B cell (primary cell): ENCODE results near the gene UNC13A. TPM values are rescaled to one million over a fixed set of nuclear protein-coding genes. Genes with fewer than 3 reads are reported as not detected.
A peak's percentile ranks its signal among the peaks of the same experiment; 100 is the strongest.

Experiments
- ATAC-seq: fragments of 200-7000 bp; cut with Tn5 transposase; one replicate; pipeline ENCODE4 v1.10.0; 2021; ENCODE audit warnings: low read depth, mild to moderate bottlenecking, moderate number of reproducible peaks, moderate library complexity
- CTCF ChIA-PET: fragments of 350-600 bp; sonication (Branson Sonifier 250); formaldehyde crosslinking; loops from one replicate; lab custom pipeline; 2021; ENCODE audit warnings: antibody characterized with exemption, inconsistent platforms; lab: Charles Lee
- POLR2A ChIA-PET: fragments of 350-600 bp; sonication (Branson Sonifier 250); formaldehyde crosslinking; loops from one replicate; lab custom pipeline; 2021; ENCODE audit warnings: antibody characterized with exemption; lab: Charles Lee
- DNase-seq: peaks from one replicate; pipeline ENCODE4 v3.0.0; 2013
- H2AFZ ChIP-seq: 2 replicates; pipeline ENCODE4 v1.6.1; 2012; ENCODE audit warnings: mild to moderate bottlenecking, low read depth, low read length; ENCODE audit not compliant: insufficient read depth, poor library complexity, severe bottlenecking
- H3K27ac ChIP-seq, 2 donors: 1 replicate in 1 of 2; 2 replicates in 1 of 2; pipeline ENCODE4 v1.5.1; 2012 to 2013; ENCODE audit warnings: low read length in 2 of 2, mild to moderate bottlenecking in 2 of 2, moderate library complexity in 1 of 2
- H3K27me3 ChIP-seq, 4 experiments: fragments of 200-600 bp in 1 of 4; sonication (generic) in 1 of 4; replicated peaks in 1 of 4; 1 replicate in 2 of 4; 2 replicates in 2 of 4; pipeline versions ENCODE4 v1.6.1 to v1.7.0; 2013 to 2016; ENCODE audit warnings: low read length in 3 of 4, mild to moderate bottlenecking in 2 of 4, mixed read lengths in 1 of 4, moderate library complexity in 1 of 4; ENCODE audit not compliant: insufficient read depth in 4 of 4, control insufficient read depth in 3 of 4; ENCODE audit errors: control extremely low read depth in 1 of 4
- H3K36me3 ChIP-seq, 2 experiments: replicated peaks in 1 of 2; 1 replicate in 1 of 2; 2 replicates in 1 of 2; pipeline versions ENCODE4 v1.6.1 to v1.7.1; 2013; ENCODE audit warnings: low read length in 1 of 2; ENCODE audit not compliant: insufficient read depth in 2 of 2, control insufficient read depth in 1 of 2; ENCODE audit errors: control extremely low read depth in 1 of 2, extremely low read depth in 1 of 2
- H3K4me1 ChIP-seq, 2 donors: fragments of 200-600 bp in 1 of 2; sonication (generic) in 1 of 2; 1 replicate in 1 of 2; 2 replicates in 1 of 2; pipeline versions ENCODE4 v1.5.1 to v1.6.1; 2013 to 2017; ENCODE audit warnings: low read length in 2 of 2; ENCODE audit not compliant: control insufficient read depth in 2 of 2, insufficient read depth in 2 of 2
- H3K4me2 ChIP-seq: replicated peaks from 2 replicates; pipeline ENCODE3; 2012; ENCODE audit warnings: mild to moderate bottlenecking, low read depth, low read length; ENCODE audit not compliant: poor library complexity, severe bottlenecking
- H3K4me3 ChIP-seq, 5 experiments: fragments of 200-600 bp in 1 of 5; sonication (generic) in 1 of 5; 1 replicate in 3 of 5; 2 replicates in 2 of 5; pipeline versions ENCODE4 v1.5.1 to v1.7.0; 2011 to 2016; ENCODE audit warnings: low read length in 4 of 5, mild to moderate bottlenecking in 4 of 5, low read depth in 2 of 5, control low read depth in 1 of 5, moderate library complexity in 1 of 5; ENCODE audit not compliant: insufficient read depth in 1 of 5; ENCODE audit errors: control extremely low read depth in 1 of 5, extremely low read depth in 1 of 5
- H3K79me2 ChIP-seq: fragments of 200-600 bp; sonication (generic); one replicate; pipeline ENCODE4 v1.6.0; 2016; ENCODE audit warnings: low read length; ENCODE audit not compliant: control insufficient read depth, insufficient read depth
- H3K9ac ChIP-seq: fragments of 200-600 bp; sonication (generic); 2 replicates; pipeline ENCODE4 v1.6.1; 2017; ENCODE audit warnings: mild to moderate bottlenecking, low read length, moderate library complexity
- H3K9me3 ChIP-seq, 3 donors: one replicate each; pipeline versions ENCODE4 v1.6.1 to v1.7.1; 2013; ENCODE audit warnings: low read length in 2 of 3; ENCODE audit not compliant: control insufficient read depth in 2 of 3, insufficient read depth in 1 of 3; ENCODE audit errors: control extremely low read depth in 1 of 3
- H4K20me1 ChIP-seq: 2 replicates; pipeline ENCODE4 v1.6.0; 2012; ENCODE audit warnings: mild to moderate bottlenecking, low read length; ENCODE audit not compliant: insufficient read depth, control insufficient read depth, poor library complexity, severe bottlenecking
- H3K27ac Mint-ChIP-seq: one replicate; pipeline ENCODE4 v1.8.0; 2021; ENCODE audit warnings: mixed read lengths
- H3K27me3 Mint-ChIP-seq: one replicate; pipeline ENCODE4 v1.8.0; 2021; ENCODE audit warnings: mixed read lengths
- H3K4me1 Mint-ChIP-seq: one replicate; pipeline ENCODE4 v1.8.0; 2021; ENCODE audit warnings: mixed read lengths
- H3K4me3 Mint-ChIP-seq: one replicate; pipeline ENCODE4 v1.8.0; 2021; ENCODE audit warnings: mixed read lengths
- H3K9me3 Mint-ChIP-seq: one replicate; pipeline ENCODE4 v1.8.0; 2022; ENCODE audit warnings: mixed read lengths; ENCODE audit not compliant: insufficient read depth
- CTCF ChIP-seq: fragments of 200-600 bp; IDR thresholded peaks from one replicate; pipeline ENCODE4 v1.8.0; 2022; ENCODE audit warnings: antibody characterized with exemption, mild to moderate bottlenecking
- EZH2 ChIP-seq: IDR thresholded peaks from 2 replicates; pipeline ENCODE4 v1.6.1; 2012; ENCODE audit warnings: borderline replicate concordance, low read depth, mild to moderate bottlenecking, moderate library complexity, low read length; ENCODE audit not compliant: insufficient read depth, poor library complexity, severe bottlenecking
- WGBS: methylation state at CpG from one replicate; pipeline ENCODE4 v1.1.5; 2013; ENCODE audit warnings: missing lambda C conversion rate; ENCODE audit not compliant: insufficient coverage; 5-methylcytosine and 5-hydroxymethylcytosine counted together
- intact Hi-C: fragments of 100-400 bp; cut with micrococcal nuclease; formaldehyde crosslinking; loops from one replicate; pipeline ENCODE4 v1.10.0; 2022
- polyA plus RNA-seq: library from polyadenylated mRNA; depleted of rRNA; stranded (reverse); fragments of >200 nt; gene quantifications from 2 replicates; pipeline ENCODE4 v1.2.3, GENCODE V29; 2012
- total RNA-seq, 2 donors: library from RNA; stranded (reverse); fragments of 120-200 nt in 1 of 2; gene quantifications; 1 replicate in 1 of 2; 2 replicates in 1 of 2; pipeline versions ENCODE4 v1.2.3 to v1.2.4, GENCODE V29; 2013 to 2022

Gene UNC13A
- total and polyA plus RNA-seq, 2 donors (not counting 1 experiment from before 2014, with no cell fraction given), result 0.10 TPM; not detected in 1

- no peaks in the 10 kb centered on the region for H3K79me2 ChIP-seq
- peaks cover 0 to 36% (median 10%) of the 10 kb centered on the region in 4 experiments for H3K27me3 ChIP-seq
- H3K27ac ChIP-seq, result no peak overlapping the region
- no peaks in the 10 kb centered on the region for H4K20me1 ChIP-seq
- 69% methylated on average over 26 of the region's 28 CpGs for WGBS
- Mint-ChIP-seq H3K9me3 (peaks cover 8% of the 10 kb centered on the region), H3K27ac (no peak overlapping the region), H3K4me1 (peaks cover 5% of the 10 kb centered on the region), H3K4me3 (peak overlapping the region; percentile 41), H3K27me3 (peaks cover 32% of the 10 kb centered on the region)
- POLR2A ChIA-PET, result no interaction called here
- H3K9ac ChIP-seq, result no peak overlapping the region
- CTCF ChIA-PET, result no interaction called here
- no peak overlapping the region for H3K4me3 ChIP-seq
- no peaks in the 10 kb centered on the region for H3K36me3 ChIP-seq
- ATAC-seq (no peak), DNase-seq (peak; percentile 52)
- H3K9me3 ChIP-seq, result peaks cover 0 to 33% (median 8%) of the 10 kb centered on the region in 3 donors
- TF ChIP-seq CTCF (no peak), EZH2 (no peak)
- peaks cover 11 to 14% of the 10 kb centered on the region in 2 donors for H3K4me1 ChIP-seq
- H2AFZ ChIP-seq, result peak overlapping the region; percentile 49
- H3K4me2 ChIP-seq, result peak overlapping the region; percentile 60
- intact Hi-C loops, result no loop called here
These were observed 71.0 kb downstream of the UNC13A start for GRCh38 chr19:17616961-17617806.

GRCh38 chr19:17616686-17616960 is 71.5 kb downstream of the UNC13A start:
- Histone ChIP-seq H3K9ac (no peak overlapping the region), H3K27ac (no peak overlapping the region), H3K9me3 (peaks cover 0 to 33% (median 2%) of the 10 kb centered on the region in 3 donors), H3K79me2 (no peaks in the 10 kb centered on the region), H3K4me2 (peak overlapping the region; percentile 60), H4K20me1 (no peaks in the 10 kb centered on the region), H3K4me3 (peak overlapping the region in 2 of 5 experiments; percentile 15 to 19), H3K27me3 (peaks cover 0 to 38% (median 10%) of the 10 kb centered on the region in 4 experiments), H3K4me1 (peaks cover 11 to 14% of the 10 kb centered on the region in 2 donors), H2AFZ (peak overlapping the region; percentile 49), H3K36me3 (no peaks in the 10 kb centered on the region)
- ATAC-seq, result no peak
- Mint-ChIP-seq H3K4me1 (peaks cover 5% of the 10 kb centered on the region), H3K27ac (no peak overlapping the region), H3K4me3 (peak overlapping the region; percentile 41), H3K9me3 (peaks cover 3% of the 10 kb centered on the region), H3K27me3 (peaks cover 30% of the 10 kb centered on the region)
- intact Hi-C loops, result no loop called here
- TF ChIP-seq CTCF (no peak), EZH2 (no peak)
- ChIA-PET CTCF (interaction anchor here (1.2 kb wide), 1 partner anchor 14 kb away, joined by 3 read pairs; no protein-coding TSS in a partner anchor), POLR2A (no interaction called here)
- no peak for DNase-seq
- 25% methylated on average over 2 of the region's 11 CpGs for WGBS
